DOHH2 (cell line): ENCODE data around the gene PGA3.

Experiments
- EZH2phosphoT487 ChIP-seq: fragments of 200-600 bp; sonication (generic); IDR thresholded peaks from 2 replicates; pipeline ENCODE4 v1.6.1; 2017; ENCODE audit warnings: borderline replicate concordance, mild to moderate bottlenecking, antibody characterized with exemption, low read length, moderate library complexity, mixed read lengths
- TF ChIP-seq, protein P1 (sequence below): fragments of 200-600 bp; sonication (generic); IDR thresholded peaks from one replicate; pipeline ENCODE4 v1.5.1; 2014; ENCODE audit warnings: antibody characterized with exemption, mild to moderate bottlenecking, low read depth, low read length; ENCODE audit not compliant: poor library complexity, severe bottlenecking

DNA sequence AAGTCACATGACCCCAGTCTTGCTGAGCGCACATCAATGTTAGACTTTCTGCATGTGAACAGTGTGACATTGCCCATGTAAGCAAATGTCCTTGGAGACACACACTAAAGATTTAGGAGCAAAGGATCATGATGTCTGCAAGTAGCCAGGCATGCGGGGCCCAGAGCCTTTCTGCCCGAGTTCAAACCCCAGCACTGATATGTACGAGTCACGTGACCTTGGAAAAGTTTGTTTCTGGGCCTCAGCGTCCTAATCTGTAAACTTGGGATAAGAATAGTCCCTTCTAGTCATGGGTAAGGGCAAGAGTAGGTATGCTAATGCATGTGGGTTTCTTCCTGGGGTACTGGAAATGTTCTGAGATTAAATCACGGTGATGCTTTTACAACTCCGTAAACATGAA, 16.8 kb upstream of the PGA3 start:
- TF ChIP-seq, protein P1, sequence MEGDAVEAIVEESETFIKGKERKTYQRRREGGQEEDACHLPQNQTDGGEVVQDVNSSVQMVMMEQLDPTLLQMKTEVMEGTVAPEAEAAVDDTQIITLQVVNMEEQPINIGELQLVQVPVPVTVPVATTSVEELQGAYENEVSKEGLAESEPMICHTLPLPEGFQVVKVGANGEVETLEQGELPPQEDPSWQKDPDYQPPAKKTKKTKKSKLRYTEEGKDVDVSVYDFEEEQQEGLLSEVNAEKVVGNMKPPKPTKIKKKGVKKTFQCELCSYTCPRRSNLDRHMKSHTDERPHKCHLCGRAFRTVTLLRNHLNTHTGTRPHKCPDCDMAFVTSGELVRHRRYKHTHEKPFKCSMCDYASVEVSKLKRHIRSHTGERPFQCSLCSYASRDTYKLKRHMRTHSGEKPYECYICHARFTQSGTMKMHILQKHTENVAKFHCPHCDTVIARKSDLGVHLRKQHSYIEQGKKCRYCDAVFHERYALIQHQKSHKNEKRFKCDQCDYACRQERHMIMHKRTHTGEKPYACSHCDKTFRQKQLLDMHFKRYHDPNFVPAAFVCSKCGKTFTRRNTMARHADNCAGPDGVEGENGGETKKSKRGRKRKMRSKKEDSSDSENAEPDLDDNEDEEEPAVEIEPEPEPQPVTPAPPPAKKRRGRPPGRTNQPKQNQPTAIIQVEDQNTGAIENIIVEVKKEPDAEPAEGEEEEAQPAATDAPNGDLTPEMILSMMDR: no peak
- TF ChIP-seq EZH2phosphoT487: no peak
